ENCODE results near the gene ACTL10.
A peak's percentile ranks its signal among the peaks of the same experiment; 100 is the strongest.

The ACTL10 gene

GRCh38 chr20:33676121-33676520 is 9.4 kb downstream of the ACTL10 start:
- 93% methylated on average over 9 of the region's 11 CpGs for WGBS
- H4K91ac ChIP-seq (ENCODE audit: low read length), result no peak overlapping the region
- no peak for DNase-seq

DNA sequence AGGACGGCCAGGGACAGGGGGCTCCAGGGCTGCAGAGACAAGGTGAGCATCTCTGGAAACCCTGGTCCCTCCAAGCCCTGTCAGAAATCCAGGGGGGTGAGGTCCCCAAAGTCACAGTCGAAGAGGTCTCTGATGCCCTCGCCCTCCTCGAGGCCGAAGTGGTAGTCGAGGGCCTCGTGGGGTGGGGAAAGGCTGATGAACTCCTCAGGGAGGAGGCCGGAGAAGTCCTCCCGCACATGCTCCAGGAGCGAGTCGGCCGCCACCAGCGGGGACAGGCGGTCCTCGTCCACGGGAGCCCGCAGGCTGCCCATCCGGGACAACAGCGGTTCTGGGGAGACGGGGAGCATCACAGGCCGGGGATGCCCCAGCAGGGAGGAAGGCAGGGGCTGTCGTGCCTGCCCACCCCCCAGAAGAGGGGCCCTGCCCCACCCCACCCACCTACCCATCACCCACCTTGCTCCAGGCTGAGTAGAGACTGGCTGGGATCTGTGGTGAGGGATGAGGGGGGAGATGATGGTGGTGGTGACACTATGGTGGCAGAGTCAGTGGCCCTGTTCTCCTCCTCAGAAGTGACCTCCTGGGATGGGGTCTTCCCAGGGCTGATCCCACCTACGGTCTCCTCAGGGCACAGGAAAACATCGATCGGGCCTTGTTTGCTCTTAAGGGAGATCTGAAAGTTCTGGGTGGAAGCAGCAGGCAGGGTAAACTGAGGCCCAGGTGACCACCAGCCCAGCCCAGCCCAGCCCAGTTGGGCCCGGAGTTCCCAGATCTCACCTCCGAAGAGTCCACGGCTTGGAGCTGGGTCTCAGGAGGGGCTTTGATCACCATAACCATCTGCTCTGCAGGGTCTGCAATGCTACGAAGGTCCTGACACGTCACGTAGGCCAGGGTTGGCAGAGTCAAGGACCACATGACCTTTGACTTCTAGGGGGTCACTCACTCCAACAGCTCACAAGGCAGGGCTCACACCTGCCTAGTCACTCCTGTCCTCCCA is 10.2 kb downstream of the ACTL10 start:
- H2BK120ac ChIP-seq (ENCODE audit: low read depth, low read length), result no peak overlapping the region
- no peak overlapping the region for H3K27ac ChIP-seq (ENCODE audit: low read length, poor library complexity, severe bottlenecking)
- H2AK5ac ChIP-seq (ENCODE audit: low read length, severe bottlenecking), result no peak overlapping the region
- H3K4me3 ChIP-seq (ENCODE audit: insufficient read depth in 1 of 2, low read depth in 1 of 2, low read length in 2 of 2), result no peak overlapping the region
- H4K8ac ChIP-seq (ENCODE audit: low read length), result no peak overlapping the region
- H3K23ac ChIP-seq (ENCODE audit: low read length in 2 of 2), result no peak overlapping the region
- H3K27me3 ChIP-seq (ENCODE audit: control insufficient read depth in 1 of 2, insufficient read depth in 1 of 2, low read length in 2 of 2), result no peaks in the 10 kb centered on the region
- H3K4me1 ChIP-seq (ENCODE audit: control insufficient read depth, insufficient read depth, low read depth, low read length), result peaks cover 31% of the 10 kb centered on the region
- H3K4me2 ChIP-seq (ENCODE audit: low read length, poor library complexity, severe bottlenecking), result no peak overlapping the region
- no peaks in the 10 kb centered on the region for H3K9me3 ChIP-seq (ENCODE audit: control insufficient read depth, low read length)
- no peak for DNase-seq
- H2BK15ac ChIP-seq (ENCODE audit: low read depth, poor library complexity, severe bottlenecking), result no peak overlapping the region
- H3K79me1 ChIP-seq (replicated peaks; ENCODE audit: low read length, poor library complexity, severe bottlenecking), result peaks cover 7% of the 10 kb centered on the region
- H2AFZ ChIP-seq (ENCODE audit: low read depth, low read length), result no peak overlapping the region
- no peak overlapping the region for H3K9ac ChIP-seq (ENCODE audit: low read length)
- H2BK5ac ChIP-seq (ENCODE audit: low read depth, low read length, poor library complexity, severe bottlenecking), result no peak overlapping the region
- H3K36me3 ChIP-seq (ENCODE audit: control insufficient read depth in 1 of 2, insufficient read depth in 2 of 2, low read depth in 1 of 2, low read length in 2 of 2), result peaks cover 5 to 8% of the 10 kb centered on the region in 2 experiments
- no peak overlapping the region for H3K4ac ChIP-seq (ENCODE audit: low read depth in 1 of 2, low read length in 2 of 2)
- WGBS, result 96% methylated on average over 19 of the region's 31 CpGs
- no peak overlapping the region for H3K18ac ChIP-seq (ENCODE audit: low read depth in 1 of 2, low read length in 2 of 2)
- no peak overlapping the region for H3K14ac ChIP-seq (ENCODE audit: low read length in 2 of 2)
- H2BK12ac ChIP-seq (ENCODE audit: low read length in 2 of 2), result no peak overlapping the region
- H4K91ac ChIP-seq (ENCODE audit: low read length), result no peak overlapping the region

More at GRCh38 chr20:33676121-33676520, 9.4 kb downstream of the ACTL10 start:
- H2BK120ac ChIP-seq (ENCODE audit: low read depth, low read length), result no peak overlapping the region
- H3K36me3 ChIP-seq (ENCODE audit: control insufficient read depth in 1 of 2, insufficient read depth in 2 of 2, low read depth in 1 of 2, low read length in 2 of 2), result peaks cover 14 to 16% of the 10 kb centered on the region in 2 experiments
- no peak overlapping the region for H2BK15ac ChIP-seq (ENCODE audit: low read depth, poor library complexity, severe bottlenecking)
- H3K23ac ChIP-seq (ENCODE audit: low read length in 2 of 2), result no peak overlapping the region
- no peak overlapping the region for H2AK5ac ChIP-seq (ENCODE audit: low read length, severe bottlenecking)
- no peak overlapping the region for H3K27ac ChIP-seq (ENCODE audit: low read length, poor library complexity, severe bottlenecking)
- no peak overlapping the region for H4K8ac ChIP-seq (ENCODE audit: low read length)
- H3K79me1 ChIP-seq (replicated peaks; ENCODE audit: low read length, poor library complexity, severe bottlenecking), result peaks cover 11% of the 10 kb centered on the region
- H3K9ac ChIP-seq (ENCODE audit: low read length), result peak overlapping the region; percentile 77
- H3K14ac ChIP-seq (ENCODE audit: low read length in 2 of 2), result no peak overlapping the region
- H3K9me3 ChIP-seq (ENCODE audit: control insufficient read depth, low read length), result no peaks in the 10 kb centered on the region
- no peak overlapping the region for H2AFZ ChIP-seq (ENCODE audit: low read depth, low read length)
- no peak overlapping the region for H2BK5ac ChIP-seq (ENCODE audit: low read depth, low read length, poor library complexity, severe bottlenecking)
- no peak overlapping the region for H3K4me3 ChIP-seq (ENCODE audit: insufficient read depth in 1 of 2, low read depth in 1 of 2, low read length in 2 of 2)
- H3K4me1 ChIP-seq (ENCODE audit: control insufficient read depth, insufficient read depth, low read depth, low read length), result peaks cover 38% of the 10 kb centered on the region
- H2BK12ac ChIP-seq (ENCODE audit: low read length in 2 of 2), result no peak overlapping the region
- no peaks in the 10 kb centered on the region for H3K27me3 ChIP-seq (ENCODE audit: control insufficient read depth in 1 of 2, insufficient read depth in 1 of 2, low read length in 2 of 2)
- no peak overlapping the region for H3K4ac ChIP-seq (ENCODE audit: low read depth in 1 of 2, low read length in 2 of 2)
- no peak overlapping the region for H3K4me2 ChIP-seq (ENCODE audit: low read length, poor library complexity, severe bottlenecking)
- H3K18ac ChIP-seq (ENCODE audit: low read depth in 1 of 2, low read length in 2 of 2), result no peak overlapping the region

GRCh38 chr20:33677991-33678702 is 11.4 kb downstream of the ACTL10 start:
- Histone ChIP-seq H3K9me3 (ENCODE audit: control insufficient read depth, low read length) (no peaks in the 10 kb centered on the region), H2BK5ac (ENCODE audit: low read depth, low read length, poor library complexity, severe bottlenecking) (no peak overlapping the region), H3K4ac (ENCODE audit: low read depth in 1 of 2, low read length in 2 of 2) (no peak overlapping the region), H2AK5ac (ENCODE audit: low read length, severe bottlenecking) (no peak overlapping the region), H3K4me3 (ENCODE audit: insufficient read depth in 1 of 2, low read depth in 1 of 2, low read length in 2 of 2) (no peak overlapping the region), H4K91ac (ENCODE audit: low read length) (peak overlapping the region; percentile 22), H3K9ac (ENCODE audit: low read length) (peak overlapping the region; percentile 22), H2BK120ac (ENCODE audit: low read depth, low read length) (no peak overlapping the region), H3K79me1 (replicated peaks; ENCODE audit: low read length, poor library complexity, severe bottlenecking) (peaks cover 11% of the 10 kb centered on the region), H2BK15ac (ENCODE audit: low read depth, poor library complexity, severe bottlenecking) (no peak overlapping the region), H2BK12ac (ENCODE audit: low read length in 2 of 2) (no peak overlapping the region), H3K18ac (ENCODE audit: low read depth in 1 of 2, low read length in 2 of 2) (no peak overlapping the region), H4K8ac (ENCODE audit: low read length) (no peak overlapping the region), H3K27ac (ENCODE audit: low read length, poor library complexity, severe bottlenecking) (no peak overlapping the region), H3K14ac (ENCODE audit: low read length in 2 of 2) (no peak overlapping the region), H3K4me1 (ENCODE audit: control insufficient read depth, insufficient read depth, low read depth, low read length) (peaks cover 19% of the 10 kb centered on the region), H3K4me2 (ENCODE audit: low read length, poor library complexity, severe bottlenecking) (no peak overlapping the region), H3K36me3 (ENCODE audit: control insufficient read depth in 1 of 2, insufficient read depth in 2 of 2, low read depth in 1 of 2, low read length in 2 of 2) (peaks cover 3 to 7% of the 10 kb centered on the region in 2 experiments), H3K23ac (ENCODE audit: low read length in 2 of 2) (no peak overlapping the region), H3K27me3 (ENCODE audit: control insufficient read depth in 1 of 2, insufficient read depth in 1 of 2, low read length in 2 of 2) (no peaks in the 10 kb centered on the region), H2AFZ (ENCODE audit: low read depth, low read length) (no peak overlapping the region)
- no peak for DNase-seq
- WGBS, result 96% methylated on average over 15 of the region's 15 CpGs

Data from mesenchymal stem cell (in vitro differentiated cells and primary cell).